B cell (primary cell): ENCODE results near the gene MAGI2. TPM values are rescaled to one million over a fixed set of nuclear protein-coding genes. Genes with fewer than 3 reads are reported as not detected.

Experiments used
- ATAC-seq: fragments of 200-7000 bp; cut with Tn5 transposase; one replicate; pipeline ENCODE4 v1.10.0; 2021; ENCODE audit warnings: low read depth, mild to moderate bottlenecking, moderate number of reproducible peaks, moderate library complexity
- CTCF ChIA-PET: fragments of 350-600 bp; sonication (Branson Sonifier 250); formaldehyde crosslinking; loops from one replicate; lab custom pipeline; 2021; ENCODE audit warnings: antibody characterized with exemption, inconsistent platforms; lab: Charles Lee
- POLR2A ChIA-PET: fragments of 350-600 bp; sonication (Branson Sonifier 250); formaldehyde crosslinking; loops from one replicate; lab custom pipeline; 2021; ENCODE audit warnings: antibody characterized with exemption; lab: Charles Lee
- DNase-seq: peaks from one replicate; pipeline ENCODE4 v3.0.0; 2013
- H2AFZ ChIP-seq: 2 replicates; pipeline ENCODE4 v1.6.1; 2012; ENCODE audit warnings: mild to moderate bottlenecking, low read depth, low read length; ENCODE audit not compliant: insufficient read depth, poor library complexity, severe bottlenecking
- H3K27ac ChIP-seq, 2 donors: 1 replicate in 1 of 2; 2 replicates in 1 of 2; pipeline ENCODE4 v1.5.1; 2012 to 2013; ENCODE audit warnings: low read length in 2 of 2, mild to moderate bottlenecking in 2 of 2, moderate library complexity in 1 of 2
- H3K27me3 ChIP-seq, 4 experiments: fragments of 200-600 bp in 1 of 4; sonication (generic) in 1 of 4; replicated peaks in 1 of 4; 1 replicate in 2 of 4; 2 replicates in 2 of 4; pipeline versions ENCODE4 v1.6.1 to v1.7.0; 2013 to 2016; ENCODE audit warnings: low read length in 3 of 4, mild to moderate bottlenecking in 2 of 4, mixed read lengths in 1 of 4, moderate library complexity in 1 of 4; ENCODE audit not compliant: insufficient read depth in 4 of 4, control insufficient read depth in 3 of 4; ENCODE audit errors: control extremely low read depth in 1 of 4
- H3K36me3 ChIP-seq, 2 experiments: replicated peaks in 1 of 2; 1 replicate in 1 of 2; 2 replicates in 1 of 2; pipeline versions ENCODE4 v1.6.1 to v1.7.1; 2013; ENCODE audit warnings: low read length in 1 of 2; ENCODE audit not compliant: insufficient read depth in 2 of 2, control insufficient read depth in 1 of 2; ENCODE audit errors: control extremely low read depth in 1 of 2, extremely low read depth in 1 of 2
- H3K4me1 ChIP-seq, 2 donors: fragments of 200-600 bp in 1 of 2; sonication (generic) in 1 of 2; 1 replicate in 1 of 2; 2 replicates in 1 of 2; pipeline versions ENCODE4 v1.5.1 to v1.6.1; 2013 to 2017; ENCODE audit warnings: low read length in 2 of 2; ENCODE audit not compliant: control insufficient read depth in 2 of 2, insufficient read depth in 2 of 2
- H3K4me2 ChIP-seq: replicated peaks from 2 replicates; pipeline ENCODE3; 2012; ENCODE audit warnings: mild to moderate bottlenecking, low read depth, low read length; ENCODE audit not compliant: poor library complexity, severe bottlenecking
- H3K4me3 ChIP-seq, 5 experiments: fragments of 200-600 bp in 1 of 5; sonication (generic) in 1 of 5; 1 replicate in 3 of 5; 2 replicates in 2 of 5; pipeline versions ENCODE4 v1.5.1 to v1.7.0; 2011 to 2016; ENCODE audit warnings: low read length in 4 of 5, mild to moderate bottlenecking in 4 of 5, low read depth in 2 of 5, control low read depth in 1 of 5, moderate library complexity in 1 of 5; ENCODE audit not compliant: insufficient read depth in 1 of 5; ENCODE audit errors: control extremely low read depth in 1 of 5, extremely low read depth in 1 of 5
- H3K79me2 ChIP-seq: fragments of 200-600 bp; sonication (generic); one replicate; pipeline ENCODE4 v1.6.0; 2016; ENCODE audit warnings: low read length; ENCODE audit not compliant: control insufficient read depth, insufficient read depth
- H3K9ac ChIP-seq: fragments of 200-600 bp; sonication (generic); 2 replicates; pipeline ENCODE4 v1.6.1; 2017; ENCODE audit warnings: mild to moderate bottlenecking, low read length, moderate library complexity
- H3K9me3 ChIP-seq, 3 donors: one replicate each; pipeline versions ENCODE4 v1.6.1 to v1.7.1; 2013; ENCODE audit warnings: low read length in 2 of 3; ENCODE audit not compliant: control insufficient read depth in 2 of 3, insufficient read depth in 1 of 3; ENCODE audit errors: control extremely low read depth in 1 of 3
- H4K20me1 ChIP-seq: 2 replicates; pipeline ENCODE4 v1.6.0; 2012; ENCODE audit warnings: mild to moderate bottlenecking, low read length; ENCODE audit not compliant: insufficient read depth, control insufficient read depth, poor library complexity, severe bottlenecking
- H3K27ac Mint-ChIP-seq: one replicate; pipeline ENCODE4 v1.8.0; 2021; ENCODE audit warnings: mixed read lengths
- H3K27me3 Mint-ChIP-seq: one replicate; pipeline ENCODE4 v1.8.0; 2021; ENCODE audit warnings: mixed read lengths
- H3K4me1 Mint-ChIP-seq: one replicate; pipeline ENCODE4 v1.8.0; 2021; ENCODE audit warnings: mixed read lengths
- H3K4me3 Mint-ChIP-seq: one replicate; pipeline ENCODE4 v1.8.0; 2021; ENCODE audit warnings: mixed read lengths
- H3K9me3 Mint-ChIP-seq: one replicate; pipeline ENCODE4 v1.8.0; 2022; ENCODE audit warnings: mixed read lengths; ENCODE audit not compliant: insufficient read depth
- CTCF ChIP-seq: fragments of 200-600 bp; IDR thresholded peaks from one replicate; pipeline ENCODE4 v1.8.0; 2022; ENCODE audit warnings: antibody characterized with exemption, mild to moderate bottlenecking
- EZH2 ChIP-seq: IDR thresholded peaks from 2 replicates; pipeline ENCODE4 v1.6.1; 2012; ENCODE audit warnings: borderline replicate concordance, low read depth, mild to moderate bottlenecking, moderate library complexity, low read length; ENCODE audit not compliant: insufficient read depth, poor library complexity, severe bottlenecking
- WGBS: methylation state at CpG from one replicate; pipeline ENCODE4 v1.1.5; 2013; ENCODE audit warnings: missing lambda C conversion rate; ENCODE audit not compliant: insufficient coverage; 5-methylcytosine and 5-hydroxymethylcytosine counted together
- intact Hi-C: fragments of 100-400 bp; cut with micrococcal nuclease; formaldehyde crosslinking; loops from one replicate; pipeline ENCODE4 v1.10.0; 2022
- polyA plus RNA-seq: library from polyadenylated mRNA; depleted of rRNA; stranded (reverse); fragments of >200 nt; gene quantifications from 2 replicates; pipeline ENCODE4 v1.2.3, GENCODE V29; 2012
- total RNA-seq, 2 donors: library from RNA; stranded (reverse); fragments of 120-200 nt in 1 of 2; gene quantifications; 1 replicate in 1 of 2; 2 replicates in 1 of 2; pipeline versions ENCODE4 v1.2.3 to v1.2.4, GENCODE V29; 2013 to 2022

MAGI2 gene
- total and polyA plus RNA-seq, 2 donors (not counting 1 experiment from before 2014, with no cell fraction given) = 0.16 to 0.64 TPM

DNA sequence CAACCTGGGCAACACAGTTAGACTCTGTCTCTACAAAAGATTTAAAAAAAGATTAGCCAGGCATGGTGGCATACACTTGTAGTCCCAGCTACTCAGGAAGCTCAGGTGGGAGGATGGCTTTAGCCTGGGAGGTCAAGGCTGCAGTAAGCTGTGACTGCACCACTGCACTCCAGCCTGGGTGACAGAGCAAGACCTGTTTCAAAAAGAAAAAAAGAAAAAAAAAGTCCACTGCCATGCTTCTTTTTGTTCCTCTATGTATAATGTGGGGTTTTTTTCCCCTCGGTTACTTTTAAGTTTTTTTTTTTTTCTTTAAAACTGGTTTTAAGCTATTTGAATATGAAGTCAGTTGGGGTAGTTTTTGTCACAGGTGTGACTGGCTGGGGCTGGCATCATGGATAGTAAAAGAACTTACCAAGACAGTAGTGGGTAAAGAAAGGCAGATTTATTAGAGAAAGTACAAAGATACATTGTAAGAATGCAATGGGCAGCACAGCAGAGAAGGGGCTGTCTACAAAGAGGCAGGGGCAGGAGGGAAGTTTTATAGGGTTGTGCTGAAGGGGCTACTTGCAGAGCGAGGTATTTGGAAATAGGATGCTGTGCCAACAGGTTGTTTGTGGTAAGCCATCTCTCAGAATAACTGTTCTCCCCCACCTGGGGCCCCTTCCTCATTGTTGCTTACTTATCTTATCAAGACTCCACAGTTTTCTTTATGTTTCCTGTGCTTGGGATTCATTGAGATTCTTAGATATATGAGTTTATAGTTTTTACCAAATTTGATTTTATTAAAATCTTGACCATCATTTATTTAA lies 1477.6 kb downstream of the MAGI2 start:
- Histone ChIP-seq H3K36me3 (no peaks in the 10 kb centered on the region), H2AFZ (no peak overlapping the region), H3K27ac (no peak overlapping the region), H3K9ac (no peak overlapping the region), H3K9me3 (no peaks in the 10 kb centered on the region), H3K4me1 (no peaks in the 10 kb centered on the region), H3K27me3 (no peaks in the 10 kb centered on the region), H4K20me1 (no peaks in the 10 kb centered on the region), H3K4me3 (no peak overlapping the region), H3K4me2 (no peak overlapping the region), H3K79me2 (no peaks in the 10 kb centered on the region)
- no CpG with 5 or more reads among the region's 2 CpGs for WGBS
- DNase-seq (no peak), ATAC-seq (no peak)
- no peak for TF ChIP-seq CTCF
- TF ChIP-seq EZH2 = no peak
- H3K9me3 Mint-ChIP-seq = no peaks in the 10 kb centered on the region
- ChIA-PET CTCF (interaction anchor here (0.7 kb wide), 1 partner anchor 18 kb away, joined by 3 read pairs; no protein-coding TSS in a partner anchor), POLR2A (no interaction called here)
- no peak overlapping the region for H3K4me3 Mint-ChIP-seq
- H3K27ac Mint-ChIP-seq = no peak overlapping the region
- intact Hi-C loops = no loop called here
- H3K4me1 Mint-ChIP-seq = peaks cover 2% of the 10 kb centered on the region
- H3K27me3 Mint-ChIP-seq = no peaks in the 10 kb centered on the region

DNA sequence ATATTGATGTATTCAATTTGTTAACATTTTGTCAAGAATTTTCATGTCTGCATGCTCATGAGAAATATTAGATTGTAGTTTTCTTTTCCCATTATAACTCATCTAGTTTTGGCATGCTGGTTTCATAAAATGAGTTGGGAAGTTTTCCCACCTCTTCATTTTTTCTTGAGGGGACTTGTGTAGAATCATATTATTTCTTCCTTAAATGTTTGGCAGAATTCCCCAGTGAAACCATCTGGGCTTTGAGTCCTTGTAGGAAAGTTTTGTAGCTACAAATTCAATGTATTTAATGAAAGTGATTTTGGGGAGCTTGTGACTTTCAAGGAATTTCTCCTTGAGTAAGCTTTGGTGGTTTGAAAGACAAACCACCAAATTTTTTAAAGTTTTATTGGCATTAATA lies 1481.7 kb downstream of the MAGI2 start:
- ATAC-seq (no peak), DNase-seq (no peak)
- H3K27me3 ChIP-seq = no peaks in the 10 kb centered on the region
- no peak overlapping the region for H3K27ac Mint-ChIP-seq
- no peaks in the 10 kb centered on the region for H3K79me2 ChIP-seq
- TF ChIP-seq CTCF = no peak
- TF ChIP-seq EZH2 = no peak
- no peak overlapping the region for H3K4me3 Mint-ChIP-seq
- H3K4me1 Mint-ChIP-seq = peaks cover 2% of the 10 kb centered on the region
- intact Hi-C loops = no loop called here
- no peaks in the 10 kb centered on the region for H3K4me1 ChIP-seq
- ChIA-PET POLR2A (no interaction called here), CTCF (interaction anchor here (1.3 kb wide), 1 partner anchor 72 kb away, joined by 3 read pairs; no protein-coding TSS in a partner anchor)
- no peaks in the 10 kb centered on the region for H4K20me1 ChIP-seq
- no peak overlapping the region for H3K27ac ChIP-seq
- no peak overlapping the region for H3K4me2 ChIP-seq
- H3K9me3 Mint-ChIP-seq = no peaks in the 10 kb centered on the region
- H2AFZ ChIP-seq = no peak overlapping the region
- no peak overlapping the region for H3K4me3 ChIP-seq
- no peak overlapping the region for H3K9ac ChIP-seq
- no peaks in the 10 kb centered on the region for H3K36me3 ChIP-seq
- no peaks in the 10 kb centered on the region for H3K27me3 Mint-ChIP-seq
- H3K9me3 ChIP-seq = no peaks in the 10 kb centered on the region
